HepG2 (cell line): ENCODE measurements around the gene DEPDC5.

ENCODE experiments used
- ATRX ChIP-seq: sonication (generic); formaldehyde crosslinking; IDR thresholded peaks from 2 replicates; pipeline ENCODE4 v1.4.0; 2020; ENCODE audit warnings: missing genetic modification reagents, borderline replicate concordance
- CBX2 ChIP-seq, 2 experiments: fragments of 200-600 bp in 1 of 2; sonication (generic); formaldehyde crosslinking in 1 of 2; IDR thresholded peaks; 2 replicates each; pipeline versions ENCODE4 v1.7.0 to v1.8.1; 2018 to 2022; ENCODE audit warnings: low read depth in 2 of 2, low read length in 1 of 2, mild to moderate bottlenecking in 1 of 2, missing genetic modification reagents in 1 of 2
- ELF1 ChIP-seq: sonication (generic); formaldehyde crosslinking; IDR thresholded peaks from 2 replicates; pipeline ENCODE4 v1.4.0; 2020; ENCODE audit warnings: missing genetic modification reagents
- EZH2 ChIP-seq: conservative IDR thresholded peaks from 2 replicates; pipeline ENCODE4 v1.6.1; 2012; ENCODE audit warnings: mild to moderate bottlenecking, low read depth, low read length, moderate library complexity
- GTF2F1 ChIP-seq: fragments of 150-350 bp; IDR thresholded peaks from 2 replicates; pipeline ENCODE4 v1.6.1; 2014; ENCODE audit warnings: low read length
- MLXIP ChIP-seq: sonication (generic); formaldehyde crosslinking; IDR thresholded peaks from 2 replicates; pipeline ENCODE4 v1.9.0; 2021; ENCODE audit warnings: missing genetic modification reagents, borderline replicate concordance
- PCBP2 ChIP-seq: fragments of 200-400 bp; formaldehyde crosslinking; optimal IDR thresholded peaks from 2 replicates; pipeline ENCODE3; 2018; ENCODE audit warnings: low read length, low read depth; ENCODE audit not compliant: poor library complexity, severe bottlenecking
- POLR2G ChIP-seq: fragments of 200-400 bp; formaldehyde crosslinking; IDR thresholded peaks from 2 replicates; pipeline ENCODE4 v1.6.1; 2018; ENCODE audit warnings: mild to moderate bottlenecking, low read depth, low read length, moderate library complexity
- RAD21 ChIP-seq: fragments of 450-650 bp; formaldehyde crosslinking; IDR thresholded peaks from 2 replicates; pipeline ENCODE4 v1.5.0; 2020; ENCODE audit warnings: mild to moderate bottlenecking
- ZBTB4 ChIP-seq: sonication (generic); formaldehyde crosslinking; IDR thresholded peaks from 2 replicates; pipeline ENCODE4 v1.4.0; 2020; ENCODE audit warnings: missing genetic modification reagents, mild to moderate bottlenecking, borderline replicate concordance
- ZFP91 ChIP-seq: sonication (generic); formaldehyde crosslinking; IDR thresholded peaks from 2 replicates; pipeline ENCODE4 v1.9.0; 2022; ENCODE audit warnings: missing genetic modification reagents, mild to moderate bottlenecking, borderline replicate concordance
- ZNF878 ChIP-seq: sonication (generic); formaldehyde crosslinking; IDR thresholded peaks from 2 replicates; pipeline ENCODE4 v1.8.1; 2023; ENCODE audit warnings: mild to moderate bottlenecking, missing genetic modification reagents, moderate library complexity

- TF ChIP-seq RAD21 (CRISPR knock-in tag) (no peak), ZNF878 (CRISPR knock-in tag) (no peak), PCBP2 (no peak), MLXIP (CRISPR knock-in tag) (no peak), ELF1 (CRISPR knock-in tag) (no peak), CBX2 (IDR thresholded peaks at IDR 0.05; ENCODE audit: low read depth, low read length) (no peak), CBX2 (CRISPR knock-in tag; IDR thresholded peaks at IDR 0.05; ENCODE audit: low read depth) (no peak), ATRX (CRISPR knock-in tag) (no peak), ZFP91 (CRISPR knock-in tag) (no peak), ZBTB4 (CRISPR knock-in tag) (no peak), EZH2 (no peak), GTF2F1 (no peak), POLR2G (no peak)
These were observed 163.6 kb downstream of the DEPDC5 start for GRCh38 chr22:31917227-31917921.
